GM18508 (cell line): ENCODE data around the gene PRMT3.
"Not testable (repeated sequence)": the region's sequence is repeated elsewhere in the genome, so short reads cannot be mapped to it uniquely, and the experiment has no call there.

Source experiments
- ATAC-seq: cut with Tn5 transposase; IDR thresholded peaks from one replicate; pipeline ENCODE4 v1.9.1; 2021; ENCODE audit warnings: moderate number of reproducible peaks; ENCODE audit not compliant: insufficient read depth, unreplicated experiment

PRMT3 gene

DNA sequence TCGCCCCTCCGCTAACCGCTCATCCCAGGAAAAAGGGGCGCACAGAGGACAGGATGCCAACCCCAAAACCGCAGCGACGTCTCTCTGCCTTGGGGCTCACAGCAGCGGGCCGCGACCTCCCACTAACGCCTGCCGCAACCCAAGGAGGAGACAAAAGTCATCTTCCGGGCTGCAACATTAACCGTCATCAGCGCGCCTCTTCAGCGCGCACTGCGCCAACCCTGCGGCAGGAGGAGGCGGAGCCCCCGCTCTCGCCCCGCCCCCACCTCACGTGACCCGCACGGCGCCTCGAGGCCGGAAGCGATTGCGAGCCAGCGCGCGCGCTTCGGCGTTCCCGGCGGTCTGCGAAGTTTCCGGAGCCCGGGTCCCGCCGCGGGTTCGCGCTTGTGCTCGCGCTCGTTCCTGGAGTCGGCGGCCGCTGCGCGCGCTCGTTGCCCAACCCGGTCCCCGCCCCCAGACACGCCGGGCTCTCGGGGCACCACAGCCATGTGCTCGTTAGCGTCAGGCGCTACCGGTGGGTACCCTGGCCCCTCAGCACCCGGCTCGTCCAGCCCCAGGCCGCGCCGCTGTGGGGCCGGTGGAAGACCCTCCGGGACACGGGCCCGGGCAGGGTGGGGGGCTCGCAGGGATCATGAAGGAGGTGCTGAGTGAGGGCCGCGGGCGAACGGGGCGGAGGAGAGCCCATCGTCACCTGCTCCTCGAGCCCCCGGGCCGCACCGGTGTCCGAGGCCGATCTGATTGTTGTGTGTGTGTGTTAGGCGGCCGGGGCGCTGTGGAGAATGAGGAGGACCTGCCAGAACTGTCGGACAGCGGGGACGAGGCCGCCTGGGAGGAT is at the start of gene PRMT3:
Gene PRMT3 (plus strand): TSS at position 456 of the 835 bp plus-strand sequence. CDS start 31 bp downstream, at position 487.
- peak; percentile 65 for ATAC-seq

- no peak for ATAC-seq
Observed at GRCh38 chr11:20342347-20343141, 45.0 kb upstream of the PRMT3 start.

DNA sequence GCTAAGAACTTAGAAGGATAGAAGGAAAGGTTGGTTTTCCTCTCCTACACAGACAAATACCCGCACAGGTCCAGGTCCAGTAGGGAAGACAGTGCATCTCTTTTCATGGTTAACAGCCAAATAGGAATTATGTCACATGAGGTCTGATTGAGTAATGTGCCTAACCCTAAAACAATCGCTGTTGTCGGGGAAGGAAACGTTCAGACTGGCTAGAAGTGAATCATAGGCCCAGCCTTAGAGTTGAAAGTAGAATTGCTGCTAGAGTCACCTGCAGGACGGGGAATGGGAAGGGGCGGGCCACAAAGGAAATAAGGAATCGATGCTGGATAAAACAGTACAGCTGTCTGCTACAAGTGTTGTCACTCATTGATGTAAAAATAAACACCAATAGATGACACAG is 36.4 kb upstream of the PRMT3 start:
- no peak for ATAC-seq

DNA sequence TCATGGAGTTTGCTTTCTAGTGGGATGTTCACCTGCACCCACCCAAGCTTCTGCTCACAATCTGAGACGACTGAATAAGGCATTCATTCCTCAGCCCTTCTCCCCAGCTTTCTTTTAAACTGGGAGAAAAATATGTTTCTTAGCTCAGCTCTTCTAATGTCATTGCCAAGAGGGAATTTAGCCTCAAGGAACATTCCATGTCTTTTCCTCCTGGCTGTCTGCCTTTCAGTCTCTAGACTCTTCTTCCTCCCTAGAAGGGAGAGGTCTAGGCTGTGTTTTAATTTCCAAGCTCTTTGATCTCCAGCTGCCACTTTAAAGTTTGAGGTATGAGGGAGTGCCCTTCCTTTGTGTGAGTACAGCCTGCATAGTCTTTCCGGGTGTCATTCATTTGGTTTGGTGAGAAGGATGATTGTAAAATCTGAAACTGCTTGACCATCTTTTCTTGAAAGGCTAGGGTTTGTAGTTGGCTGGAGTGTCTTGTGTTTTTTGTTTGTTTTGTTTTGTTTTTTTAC is 35.7 kb upstream of the PRMT3 start:
- ATAC-seq, result no peak

GRCh38 chr11:20353829-20354434 is 33.6 kb upstream of the PRMT3 start:
- ATAC-seq, result no peak

DNA sequence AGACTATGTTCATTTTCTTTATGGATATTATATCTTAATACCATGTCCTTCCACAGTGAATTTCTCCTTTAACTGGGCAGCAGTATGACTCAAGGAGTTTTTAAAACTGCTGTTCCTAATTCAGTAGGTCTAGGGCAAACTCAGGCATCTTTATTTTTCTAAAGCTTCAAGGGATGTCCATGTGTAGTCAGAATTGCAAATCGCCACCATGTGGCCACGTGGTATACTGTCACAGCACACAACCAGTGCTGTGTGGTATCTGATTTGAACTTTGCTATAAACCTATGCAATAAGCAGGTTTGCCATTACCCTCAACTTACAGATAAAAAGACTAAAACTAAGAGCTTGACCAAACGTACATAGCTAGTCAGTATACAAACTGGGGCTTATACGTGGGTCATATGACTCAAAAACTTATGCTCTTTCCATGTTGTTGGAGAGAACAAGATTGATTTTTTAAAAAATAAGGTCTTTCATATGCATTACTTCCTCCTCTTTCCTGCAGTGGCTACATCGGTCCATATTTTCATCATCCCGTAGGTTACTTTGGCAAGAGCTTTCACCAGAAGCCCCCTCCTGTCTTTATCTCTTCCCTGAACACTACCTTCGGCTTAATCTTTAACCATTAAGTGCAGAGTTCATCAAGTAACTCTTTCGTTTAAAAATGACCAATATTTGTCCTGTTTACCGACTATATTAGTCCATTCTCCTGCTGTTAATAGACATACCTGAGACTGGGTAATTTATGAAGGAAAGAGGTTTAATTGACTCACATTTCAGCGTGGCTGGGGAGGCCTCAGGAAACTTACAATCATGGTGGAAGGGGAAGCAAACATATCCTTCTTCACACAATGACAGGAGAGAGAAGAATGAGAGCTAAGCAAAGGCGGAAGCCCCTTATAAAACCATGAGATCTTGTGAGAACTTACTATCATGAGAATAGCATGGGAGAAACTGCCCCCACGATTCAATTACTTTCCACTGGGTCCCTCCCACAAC is 32.0 kb upstream of the PRMT3 start:
- peak; percentile 85 for ATAC-seq

DNA sequence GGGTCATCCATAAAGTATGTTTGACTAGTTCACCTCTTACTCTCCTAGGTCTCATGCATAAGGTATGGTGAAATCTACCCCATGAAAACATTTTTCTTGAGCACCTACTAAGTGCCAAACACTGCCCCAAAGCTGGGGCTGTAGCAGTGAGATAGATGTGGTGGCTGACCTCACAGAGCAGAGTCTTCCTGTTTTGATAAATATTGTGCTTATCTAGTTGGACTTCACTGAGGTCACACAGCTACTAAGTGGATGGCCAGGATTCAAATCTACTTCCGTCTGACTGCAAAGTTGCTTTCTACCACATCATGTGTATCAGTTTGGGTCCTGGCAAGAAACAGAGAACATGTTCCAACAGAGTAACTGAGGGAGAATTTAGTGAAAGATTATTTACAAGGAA is 30.4 kb upstream of the PRMT3 start:
- no peak for ATAC-seq

- ATAC-seq, result no peak
Observed at GRCh38 chr11:20360650-20361049, 26.9 kb upstream of the PRMT3 start.

GRCh38 chr11:20362481-20362880 is 25.0 kb upstream of the PRMT3 start:
- no peak for ATAC-seq

GRCh38 chr11:20363149-20363499 is 24.4 kb upstream of the PRMT3 start:
- ATAC-seq, result no peak

DNA sequence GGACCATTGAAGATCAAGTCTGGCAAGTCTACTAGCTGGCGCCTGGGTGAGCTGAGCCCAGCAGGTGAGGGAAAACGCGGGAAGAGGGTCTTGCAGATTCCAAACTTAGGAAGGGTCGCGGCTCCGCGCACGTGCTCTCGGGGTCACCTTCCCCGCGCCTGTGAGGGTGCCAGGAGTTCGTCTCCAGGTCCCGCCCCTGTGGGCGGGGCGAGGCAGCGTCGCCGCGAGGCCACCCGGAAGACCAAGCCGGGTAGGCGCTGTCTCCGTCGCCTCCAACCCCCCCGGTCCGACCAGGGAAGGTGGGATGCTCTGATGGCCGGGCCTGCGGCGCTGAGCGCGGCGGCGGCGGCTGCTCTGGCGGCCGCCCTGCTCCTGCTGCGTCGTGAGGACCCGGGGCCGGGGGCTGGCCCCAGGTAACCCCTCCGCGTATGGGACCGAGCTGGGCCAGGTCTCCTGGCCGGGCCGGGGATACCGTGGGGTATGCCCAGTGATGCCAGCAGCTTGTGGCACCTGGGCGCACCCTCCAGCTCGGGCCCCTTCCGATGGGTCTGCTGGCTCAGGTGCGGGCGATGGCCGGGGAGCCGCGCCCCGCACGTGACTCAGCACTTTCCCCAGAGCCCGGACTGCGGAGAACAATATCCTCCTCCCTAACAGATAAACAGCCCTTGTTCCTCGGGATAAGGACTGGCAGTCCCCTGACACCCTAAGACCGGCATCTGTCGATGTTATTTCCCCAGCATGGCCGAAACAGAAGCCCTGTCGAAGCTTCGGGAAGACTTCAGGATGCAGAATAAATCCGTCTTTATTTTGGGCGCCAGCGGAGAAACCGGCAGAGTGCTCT is 23.8 kb upstream of the PRMT3 start, which contains the start of gene HTATIP2:
Gene HTATIP2 (plus strand): TSS at position 215 of the 841 bp plus-strand sequence. CDS start 524 bp downstream, at position 739.
- peak; percentile 69 for ATAC-seq

DNA sequence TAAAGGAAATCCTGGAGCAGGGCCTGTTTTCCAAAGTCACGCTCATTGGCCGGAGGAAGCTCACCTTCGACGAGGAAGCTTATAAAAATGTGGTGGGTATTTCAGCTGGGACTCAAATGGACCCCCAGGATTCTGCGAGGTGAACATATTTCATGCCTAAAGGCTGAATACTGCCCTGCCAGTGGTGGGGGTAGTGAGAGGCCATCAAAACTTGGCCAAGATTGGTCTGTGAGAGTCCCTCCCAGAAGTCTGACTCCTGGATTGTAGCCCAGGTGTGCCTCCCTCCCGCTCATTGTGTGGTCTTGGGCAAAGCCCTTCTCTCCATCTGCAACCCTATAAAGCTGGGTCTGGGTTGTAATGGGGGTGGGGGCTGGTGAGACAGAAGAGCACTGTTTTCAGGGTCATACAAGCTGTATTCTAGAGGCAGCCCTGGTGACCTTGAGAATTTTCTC is 23.1 kb upstream of the PRMT3 start:
- no peak for ATAC-seq

DNA sequence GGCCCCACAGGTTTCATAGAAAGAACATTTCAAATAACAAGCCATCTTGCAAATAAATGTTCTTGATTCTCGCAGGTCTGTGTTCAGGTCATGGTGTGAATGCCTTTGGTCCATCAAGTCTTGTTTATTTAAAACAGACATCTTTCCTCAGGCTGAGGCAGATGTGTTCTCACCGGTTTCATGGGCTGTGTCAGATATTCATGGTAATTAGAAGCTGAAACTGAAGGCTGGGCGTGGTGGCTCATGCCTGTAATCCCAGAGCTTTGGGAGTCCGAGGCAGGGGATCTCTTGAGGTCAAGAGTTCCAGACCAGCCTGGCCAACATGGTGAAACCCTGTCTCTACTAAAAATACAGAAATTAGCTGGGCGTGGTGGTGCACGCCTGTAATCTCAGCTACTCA is 22.1 kb upstream of the PRMT3 start:
- not testable (repeated sequence) for ATAC-seq

GRCh38 chr11:20367313-20367948 is 20.1 kb upstream of the PRMT3 start:
- ATAC-seq, result no peak

- ATAC-seq, result no peak
Observed at GRCh38 chr11:20368438-20368837, 19.1 kb upstream of the PRMT3 start.

DNA sequence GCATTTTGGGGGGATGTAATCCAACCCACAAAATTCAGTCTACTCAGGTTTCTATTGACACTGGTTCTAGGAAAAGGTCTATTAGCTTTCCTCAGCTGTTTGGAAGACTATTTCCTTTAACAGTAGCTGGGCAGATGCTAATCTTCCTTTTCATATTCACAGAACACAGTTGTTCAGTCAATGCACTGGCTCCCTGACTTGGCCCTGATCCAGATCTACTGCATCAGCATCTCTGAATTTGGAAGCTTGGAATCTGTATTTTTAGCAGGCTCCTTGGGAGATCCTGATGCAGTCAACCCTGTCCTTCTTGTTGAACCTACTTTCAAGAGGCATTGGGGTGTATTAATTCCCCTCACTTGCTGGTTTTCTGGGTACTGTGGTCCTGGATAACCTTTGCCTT is 17.7 kb upstream of the PRMT3 start:
- no peak for ATAC-seq

GRCh38 chr11:20372081-20372626 is 15.4 kb upstream of the PRMT3 start:
- no peak for ATAC-seq

DNA sequence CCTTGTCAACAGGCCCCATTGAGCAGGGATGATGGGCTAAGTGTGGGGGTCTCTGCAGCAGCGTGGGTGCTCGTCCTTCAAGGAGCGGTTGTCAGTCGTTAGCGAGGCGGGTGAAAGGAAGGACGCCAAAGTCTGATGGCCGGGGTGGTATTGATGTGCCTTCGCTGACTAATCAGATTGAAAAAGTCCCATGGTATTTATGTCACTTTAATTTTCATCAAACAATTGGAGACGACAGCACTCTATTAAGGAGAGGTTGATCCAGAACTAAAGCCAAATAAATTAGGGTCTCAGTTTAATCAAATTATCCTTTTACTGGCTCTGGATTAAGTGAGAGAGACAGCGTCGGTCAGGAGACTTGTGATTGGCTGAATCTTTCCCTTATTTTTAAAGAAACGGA is 14.4 kb upstream of the PRMT3 start:
- ATAC-seq, result no peak
